Measurements from ENCODE around the gene RRP8.

Gene RRP8

GRCh38 chr11:6640985-6641701 lies 37.7 kb upstream of the RRP8 start:
- Histone ChIP-seq H3K36me3 (ENCODE audit: control insufficient read depth in 1 of 2, insufficient read depth in 2 of 2, low read length in 2 of 2) (peaks cover 3 to 19% of the 10 kb centered on the region in 2 donors), H3K9me3 (ENCODE audit: control insufficient read depth in 1 of 2, low read length in 2 of 2) (no peaks in the 10 kb centered on the region), H3K27me3 (ENCODE audit: low read depth, low read length) (no peaks in the 10 kb centered on the region), H3K4me1 (ENCODE audit: control insufficient read depth in 1 of 2, insufficient read depth in 2 of 2, low read length in 2 of 2) (peaks cover 12 to 40% of the 10 kb centered on the region in 2 donors), H3K27ac (ENCODE audit: low read length) (no peak overlapping the region), H3K4me3 (ENCODE audit: low read depth in 1 of 2, low read length in 2 of 2) (no peak overlapping the region)

- Histone ChIP-seq H3K27me3 (ENCODE audit: low read depth, low read length) (no peaks in the 10 kb centered on the region), H3K9me3 (ENCODE audit: control insufficient read depth in 1 of 2, low read length in 2 of 2) (no peaks in the 10 kb centered on the region), H3K4me1 (ENCODE audit: control insufficient read depth in 1 of 2, insufficient read depth in 2 of 2, low read length in 2 of 2) (peaks cover 18 to 40% of the 10 kb centered on the region in 2 donors), H3K27ac (ENCODE audit: low read length) (no peak overlapping the region), H3K4me3 (ENCODE audit: low read depth in 1 of 2, low read length in 2 of 2) (no peak overlapping the region), H3K36me3 (ENCODE audit: control insufficient read depth in 1 of 2, insufficient read depth in 2 of 2, low read length in 2 of 2) (peaks cover 3 to 19% of the 10 kb centered on the region in 2 donors)
Measured at GRCh38 chr11:6640036-6640984, 36.9 kb upstream of the RRP8 start.

GRCh38 chr11:6638429-6638828 lies 35.0 kb upstream of the RRP8 start:
- H3K27me3 ChIP-seq (ENCODE audit: low read depth, low read length): no peaks in the 10 kb centered on the region
- peak overlapping the region; percentile 54 for H3K27ac ChIP-seq (ENCODE audit: low read length)
- H3K9me3 ChIP-seq (ENCODE audit: control insufficient read depth in 1 of 2, low read length in 2 of 2): no peaks in the 10 kb centered on the region
- H3K4me1 ChIP-seq (ENCODE audit: control insufficient read depth in 1 of 2, insufficient read depth in 2 of 2, low read length in 2 of 2): peaks cover 24 to 50% of the 10 kb centered on the region in 2 donors
- peaks cover 3 to 26% of the 10 kb centered on the region in 2 donors for H3K36me3 ChIP-seq (ENCODE audit: control insufficient read depth in 1 of 2, insufficient read depth in 2 of 2, low read length in 2 of 2)
- no peak overlapping the region for H3K4me3 ChIP-seq (ENCODE audit: low read depth in 1 of 2, low read length in 2 of 2)

GRCh38 chr11:6637871-6638270 lies 34.5 kb upstream of the RRP8 start:
- Histone ChIP-seq H3K27ac (ENCODE audit: low read length) (peak overlapping the region; percentile 54), H3K36me3 (ENCODE audit: control insufficient read depth in 1 of 2, insufficient read depth in 2 of 2, low read length in 2 of 2) (peaks cover 6 to 31% of the 10 kb centered on the region in 2 donors), H3K4me1 (ENCODE audit: control insufficient read depth in 1 of 2, insufficient read depth in 2 of 2, low read length in 2 of 2) (peaks cover 24 to 50% of the 10 kb centered on the region in 2 donors), H3K27me3 (ENCODE audit: low read depth, low read length) (no peaks in the 10 kb centered on the region), H3K9me3 (ENCODE audit: control insufficient read depth in 1 of 2, low read length in 2 of 2) (no peaks in the 10 kb centered on the region), H3K4me3 (ENCODE audit: low read depth in 1 of 2, low read length in 2 of 2) (no peak overlapping the region)

GRCh38 chr11:6636480-6636879 lies 33.1 kb upstream of the RRP8 start:
- Histone ChIP-seq H3K27me3 (ENCODE audit: low read depth, low read length) (no peaks in the 10 kb centered on the region), H3K4me1 (ENCODE audit: control insufficient read depth in 1 of 2, insufficient read depth in 2 of 2, low read length in 2 of 2) (peaks cover 24 to 50% of the 10 kb centered on the region in 2 donors), H3K9me3 (ENCODE audit: control insufficient read depth in 1 of 2, low read length in 2 of 2) (no peaks in the 10 kb centered on the region), H3K4me3 (ENCODE audit: low read depth in 1 of 2, low read length in 2 of 2) (no peak overlapping the region), H3K27ac (ENCODE audit: low read length) (no peak overlapping the region), H3K36me3 (ENCODE audit: control insufficient read depth in 1 of 2, insufficient read depth in 2 of 2, low read length in 2 of 2) (peaks cover 10 to 45% of the 10 kb centered on the region in 2 donors)

- Histone ChIP-seq H3K27me3 (ENCODE audit: low read depth, low read length) (no peaks in the 10 kb centered on the region), H3K4me1 (ENCODE audit: control insufficient read depth in 1 of 2, insufficient read depth in 2 of 2, low read length in 2 of 2) (peaks cover 24 to 50% of the 10 kb centered on the region in 2 donors), H3K27ac (ENCODE audit: low read length) (peak overlapping the region; percentile 88), H3K4me3 (ENCODE audit: low read depth in 1 of 2, low read length in 2 of 2) (no peak overlapping the region), H3K36me3 (ENCODE audit: control insufficient read depth in 1 of 2, insufficient read depth in 2 of 2, low read length in 2 of 2) (peaks cover 15 to 46% of the 10 kb centered on the region in 2 donors), H3K9me3 (ENCODE audit: control insufficient read depth in 1 of 2, low read length in 2 of 2) (no peaks in the 10 kb centered on the region)
Measured at GRCh38 chr11:6635082-6635932, 31.9 kb upstream of the RRP8 start.

- Histone ChIP-seq H3K4me1 (ENCODE audit: control insufficient read depth in 1 of 2, insufficient read depth in 2 of 2, low read length in 2 of 2) (peaks cover 24 to 45% of the 10 kb centered on the region in 2 donors), H3K27ac (ENCODE audit: low read length) (peak overlapping the region; percentile 88), H3K36me3 (ENCODE audit: control insufficient read depth in 1 of 2, insufficient read depth in 2 of 2, low read length in 2 of 2) (peaks cover 12 to 44% of the 10 kb centered on the region in 2 donors)
Measured at GRCh38 chr11:6634534-6634933, 31.1 kb upstream of the RRP8 start.

GRCh38 chr11:6633422-6634408 lies 30.3 kb upstream of the RRP8 start:
- Histone ChIP-seq H3K9me3 (ENCODE audit: control insufficient read depth in 1 of 2, low read length in 2 of 2) (no peaks in the 10 kb centered on the region), H3K4me1 (ENCODE audit: control insufficient read depth in 1 of 2, insufficient read depth in 2 of 2, low read length in 2 of 2) (peaks cover 24 to 38% of the 10 kb centered on the region in 2 donors), H3K36me3 (ENCODE audit: control insufficient read depth in 1 of 2, insufficient read depth in 2 of 2, low read length in 2 of 2) (peaks cover 12 to 51% of the 10 kb centered on the region in 2 donors), H3K27ac (ENCODE audit: low read length) (no peak overlapping the region), H3K27me3 (ENCODE audit: low read depth, low read length) (no peaks in the 10 kb centered on the region), H3K4me3 (ENCODE audit: low read depth in 1 of 2, low read length in 2 of 2) (no peak overlapping the region)

More at GRCh38 chr11:6634534-6634933, 31.1 kb upstream of the RRP8 start:
- H3K27me3 ChIP-seq (ENCODE audit: low read depth, low read length): no peaks in the 10 kb centered on the region
- no peaks in the 10 kb centered on the region for H3K9me3 ChIP-seq (ENCODE audit: control insufficient read depth in 1 of 2, low read length in 2 of 2)
- no peak overlapping the region for H3K4me3 ChIP-seq (ENCODE audit: low read depth in 1 of 2, low read length in 2 of 2)

GRCh38 chr11:6632116-6633073 lies 29.0 kb upstream of the RRP8 start:
- no peak overlapping the region for H3K27ac ChIP-seq (ENCODE audit: low read length)
- H3K9me3 ChIP-seq (ENCODE audit: control insufficient read depth in 1 of 2, low read length in 2 of 2): no peaks in the 10 kb centered on the region
- peaks cover 16 to 56% of the 10 kb centered on the region in 2 donors for H3K36me3 ChIP-seq (ENCODE audit: control insufficient read depth in 1 of 2, insufficient read depth in 2 of 2, low read length in 2 of 2)
- H3K27me3 ChIP-seq (ENCODE audit: low read depth, low read length): no peaks in the 10 kb centered on the region
- H3K4me3 ChIP-seq (ENCODE audit: low read depth in 1 of 2, low read length in 2 of 2): no peak overlapping the region
- peaks cover 14 to 25% of the 10 kb centered on the region in 2 donors for H3K4me1 ChIP-seq (ENCODE audit: control insufficient read depth in 1 of 2, insufficient read depth in 2 of 2, low read length in 2 of 2)

Data from muscle layer of duodenum (tissue), 2 donors.